GM18868 (cell line): ENCODE data around the gene MARF1.
"Not testable (repeated sequence)": the region's sequence is repeated elsewhere in the genome, so short reads cannot be mapped to it uniquely, and the experiment has no call there.

Source experiments
- ATAC-seq: cut with Tn5 transposase; IDR thresholded peaks from one replicate; pipeline ENCODE4 v1.9.1; 2021; ENCODE audit warnings: mild to moderate bottlenecking, moderate library complexity; ENCODE audit not compliant: unreplicated experiment

MARF1 gene

DNA sequence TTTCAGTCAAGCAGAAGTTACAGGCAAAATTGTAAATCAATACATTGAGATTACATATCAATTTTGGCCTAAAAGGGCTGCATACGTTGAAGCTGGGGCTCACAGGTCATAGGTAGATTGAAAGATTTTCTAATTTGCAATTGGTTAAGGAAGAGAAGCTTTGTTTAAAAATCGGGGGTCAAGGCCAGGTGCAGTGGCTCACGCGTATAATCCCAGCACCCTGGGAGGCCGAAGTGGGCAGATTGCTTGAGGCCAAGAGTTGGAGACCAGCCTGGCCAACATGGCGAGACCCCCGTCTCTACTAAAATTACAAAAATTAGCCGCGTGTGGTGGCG, 68.4 kb downstream of the MARF1 start:
- ATAC-seq: no peak

DNA sequence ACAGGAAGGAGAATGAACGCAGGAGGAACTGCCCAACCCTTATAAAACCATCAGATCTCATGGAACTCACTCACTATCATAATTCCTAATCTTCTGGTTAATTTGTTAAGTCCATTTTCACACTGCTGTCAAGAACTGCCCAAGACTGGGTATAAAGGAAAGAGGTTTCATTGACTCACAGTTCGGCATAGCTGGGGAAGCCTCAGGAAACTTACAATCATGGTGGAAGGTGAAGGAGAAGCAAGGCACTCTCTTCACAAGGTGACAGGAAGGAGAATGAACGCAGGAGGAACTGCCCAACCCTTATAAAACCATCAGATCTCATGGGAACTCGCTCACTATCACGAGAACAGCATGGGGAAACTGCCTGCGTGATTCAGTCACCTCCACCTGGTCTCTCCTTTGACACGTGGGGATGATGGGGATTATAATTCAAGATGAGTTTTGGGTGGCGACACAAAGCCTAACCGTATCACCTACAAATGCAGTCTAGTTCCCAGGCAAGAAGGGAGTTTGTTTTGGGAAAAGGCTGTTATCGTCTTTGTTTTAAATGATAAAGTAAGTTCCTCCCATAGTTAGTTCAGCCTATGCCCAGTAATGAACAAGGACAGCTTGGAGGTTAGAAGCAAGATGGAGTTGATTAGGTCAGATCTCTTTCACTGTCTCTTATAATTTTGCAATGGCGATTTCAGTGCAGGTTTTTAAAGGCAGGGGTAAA, 68.9 kb downstream of the MARF1 start:
- not testable (repeated sequence) for ATAC-seq

DNA sequence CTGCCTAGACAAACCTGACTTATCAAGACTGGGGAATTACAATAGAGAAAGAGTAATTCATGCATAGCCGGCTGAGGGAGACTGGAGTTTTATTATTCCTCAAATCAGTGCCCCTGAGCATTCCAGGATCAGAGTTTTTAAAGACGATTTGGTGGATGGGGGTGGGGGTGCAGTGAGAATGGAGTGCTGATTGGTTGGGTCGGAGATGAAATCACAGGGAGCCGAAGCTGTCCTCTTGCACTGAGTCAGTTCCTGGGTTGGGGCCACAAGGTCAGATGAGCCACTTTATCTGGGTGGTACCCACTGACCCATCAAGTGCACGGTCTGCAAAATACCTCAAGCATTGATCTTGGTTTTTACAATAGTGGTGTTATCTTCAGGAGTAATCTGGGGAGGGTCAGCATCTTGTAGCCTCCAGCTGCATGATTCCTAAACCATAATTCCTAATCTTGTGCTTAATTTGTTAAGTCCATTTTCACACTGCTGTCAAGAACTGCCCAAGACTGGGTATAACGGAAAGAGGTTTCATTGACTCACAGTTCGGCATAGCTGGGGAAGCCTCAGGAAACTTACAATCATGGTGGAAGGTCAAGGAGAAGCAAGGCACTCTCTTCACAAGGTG, 69.6 kb downstream of the MARF1 start:
- ATAC-seq: no peak

DNA sequence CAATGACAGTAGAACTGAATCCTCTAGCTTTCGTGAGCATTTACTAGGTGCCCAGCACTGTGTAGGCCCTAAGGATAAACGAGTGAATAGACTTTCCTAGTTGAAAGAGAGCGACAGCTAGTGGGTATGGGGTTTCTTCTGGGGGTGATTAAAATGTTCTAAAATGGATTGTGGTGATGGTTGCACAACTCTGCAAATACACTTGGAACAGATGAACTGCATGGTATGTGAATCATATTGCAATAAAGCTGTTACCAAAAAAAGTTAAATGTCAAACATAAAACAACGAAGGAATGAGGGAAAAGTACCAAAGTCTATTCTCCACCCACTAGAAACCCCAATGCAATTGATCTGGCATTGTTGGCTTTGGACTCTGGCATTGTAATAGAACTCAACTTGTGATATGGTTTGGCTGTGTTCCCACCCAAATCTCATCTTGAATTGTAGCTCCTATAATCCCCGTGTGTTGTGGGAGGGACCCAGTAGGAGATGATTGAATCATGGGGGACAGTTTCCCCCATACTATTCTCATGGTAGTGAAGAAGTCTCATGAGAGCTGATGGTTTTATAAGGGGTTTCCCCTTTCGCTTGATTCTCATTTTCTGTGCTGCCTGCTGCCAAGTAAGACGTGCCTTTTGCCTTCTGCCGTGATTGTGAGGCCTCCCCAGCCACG, 70.5 kb downstream of the MARF1 start:
- ATAC-seq: no peak

DNA sequence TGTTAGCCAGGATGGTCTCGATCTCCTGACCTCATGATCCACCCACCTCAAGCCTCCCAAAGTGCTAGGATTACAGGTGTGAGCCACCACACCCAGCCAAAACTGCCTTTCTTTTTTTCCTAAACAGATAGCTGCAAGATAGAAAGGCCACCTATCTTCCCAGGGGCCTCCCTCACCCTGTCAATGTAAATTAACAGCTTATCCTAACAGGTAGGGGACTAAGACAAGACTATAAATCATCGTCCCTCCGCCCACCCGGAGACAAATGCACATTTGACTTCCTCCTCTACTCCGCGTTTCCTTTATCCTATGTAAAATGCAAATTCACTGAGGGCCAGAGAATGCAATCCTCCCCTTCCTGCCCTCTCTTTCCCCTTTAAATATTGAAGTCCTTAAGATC, 71.4 kb downstream of the MARF1 start:
- no peak for ATAC-seq

DNA sequence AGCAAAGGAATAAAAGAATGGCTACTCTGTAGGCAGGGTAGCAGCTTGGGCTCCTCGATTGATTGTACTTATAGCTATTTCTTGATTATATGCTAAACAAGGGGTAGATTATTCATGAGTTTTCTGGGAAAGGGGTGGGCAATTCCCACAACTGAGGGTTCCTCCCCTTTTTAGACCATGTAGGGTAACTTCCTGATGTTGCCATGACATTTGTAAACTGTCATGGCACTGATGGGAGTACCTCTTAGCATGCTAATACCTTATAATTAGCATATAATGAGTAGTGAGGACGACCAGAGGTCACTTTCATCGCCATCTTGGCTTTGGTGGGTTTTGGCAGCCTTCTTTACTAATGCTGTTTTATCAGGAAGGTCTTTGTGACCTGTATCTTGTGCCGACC, 72.3 kb downstream of the MARF1 start:
- ATAC-seq: not testable (repeated sequence)

DNA sequence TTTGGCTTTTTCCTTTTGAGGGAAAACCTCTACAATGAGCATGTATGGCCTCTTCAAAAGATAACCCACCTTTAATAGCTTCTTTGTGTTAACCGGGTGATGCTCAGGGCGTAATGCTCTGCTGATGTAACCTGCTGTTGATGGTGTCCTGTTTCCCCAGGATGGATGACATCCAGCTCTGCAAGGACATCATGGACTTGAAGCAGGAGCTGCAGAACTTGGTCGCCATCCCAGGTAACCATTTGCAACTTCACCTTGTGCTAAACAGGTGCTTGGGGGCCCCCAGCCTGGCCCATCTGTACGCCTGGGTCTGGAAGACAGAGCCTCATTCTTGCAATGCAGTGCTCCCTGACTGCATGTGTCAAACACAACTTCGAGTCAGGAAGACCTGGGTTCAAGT, 75.1 kb downstream of the MARF1 start:
- ATAC-seq: no peak

DNA sequence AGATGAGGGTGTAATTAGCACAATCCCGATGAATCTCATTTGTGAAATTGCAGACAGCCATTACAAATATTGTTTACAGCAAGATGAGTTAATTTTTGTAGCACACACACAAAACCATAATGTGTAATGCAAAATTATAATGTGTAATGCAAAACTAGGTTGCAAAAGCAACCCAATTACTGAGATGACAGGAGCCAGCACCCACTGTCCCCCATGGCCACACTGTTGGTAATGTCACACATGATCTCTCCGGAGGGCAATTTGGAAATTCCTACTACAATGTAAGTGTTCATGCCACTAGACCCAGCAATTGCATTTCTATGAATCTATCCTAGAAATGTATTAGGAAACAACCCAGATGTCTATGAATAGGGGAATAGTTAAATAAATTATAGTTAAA, 76.9 kb downstream of the MARF1 start:
- no peak for ATAC-seq

DNA sequence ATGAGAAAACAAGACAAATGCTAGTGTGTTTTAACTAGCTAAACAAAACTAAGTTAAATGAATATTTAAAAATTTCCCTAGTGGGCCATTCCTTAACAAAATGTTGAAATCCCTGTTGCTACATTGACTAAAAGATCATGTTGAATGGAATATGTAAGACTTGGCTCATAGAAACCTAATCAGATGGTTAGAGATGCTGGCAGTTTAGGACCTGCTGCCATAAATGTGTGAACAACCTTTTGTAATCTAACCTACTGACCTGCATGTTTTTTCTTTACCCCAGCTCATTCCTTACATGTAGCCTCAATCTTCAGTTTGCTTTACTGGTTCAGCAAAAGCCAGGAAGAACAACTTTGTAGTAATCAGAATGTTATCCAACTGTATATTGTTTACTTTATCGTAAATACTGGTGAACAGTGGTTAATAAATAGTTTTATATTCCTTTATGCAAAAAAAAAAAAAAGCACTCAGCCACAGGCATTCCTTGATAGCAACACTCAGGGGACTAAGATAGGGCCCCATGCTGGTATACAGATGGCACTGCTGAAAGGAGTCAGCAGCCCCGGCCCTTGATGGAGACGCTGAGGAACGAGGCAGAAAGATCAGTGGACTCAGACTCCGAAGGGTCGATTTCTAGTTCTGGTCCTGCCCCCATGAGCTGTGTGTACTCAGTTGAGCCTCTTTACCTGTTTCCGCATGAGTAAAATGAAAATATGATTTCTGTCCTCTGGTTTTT, 78.2 kb downstream of the MARF1 start:
- no peak for ATAC-seq

DNA sequence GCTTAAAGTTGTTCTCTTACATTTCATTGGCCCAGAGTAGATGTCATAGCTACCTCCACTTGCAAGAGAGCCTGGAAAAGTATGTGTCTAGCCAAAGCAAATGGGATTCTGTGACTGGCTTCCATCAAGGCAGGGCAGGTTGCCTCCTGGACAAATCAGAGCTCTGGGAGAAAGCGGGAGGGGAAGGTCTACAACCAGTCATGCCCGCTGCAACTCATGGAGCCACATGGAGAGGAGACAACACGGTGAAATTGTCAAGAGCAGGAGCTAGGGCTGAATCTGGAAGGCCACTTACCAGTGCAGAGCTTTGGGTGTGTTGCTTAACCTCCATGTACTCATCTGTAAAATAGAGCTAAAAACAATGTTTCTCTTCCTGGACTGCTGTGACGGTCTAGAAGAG, 83.8 kb downstream of the MARF1 start:
- no peak for ATAC-seq

DNA sequence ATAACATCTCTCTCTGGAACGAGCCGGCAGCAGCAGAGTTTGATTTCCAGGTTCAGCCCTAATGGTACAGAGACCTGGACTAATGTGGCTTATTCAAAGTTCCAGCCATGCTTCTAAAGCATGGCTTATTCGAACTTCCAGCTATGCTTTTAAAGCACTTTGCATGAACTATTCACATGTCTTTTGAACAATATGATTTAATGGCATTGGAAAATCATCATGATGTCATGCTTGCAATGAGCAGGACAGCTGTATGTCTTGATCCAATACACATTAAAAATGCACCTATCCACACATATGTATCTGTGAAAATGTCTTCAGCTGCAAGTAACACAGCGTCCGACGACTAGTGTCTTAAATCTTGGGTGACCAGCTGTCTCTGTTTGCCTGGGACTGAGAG, 85.7 kb downstream of the MARF1 start:
- no peak for ATAC-seq

DNA sequence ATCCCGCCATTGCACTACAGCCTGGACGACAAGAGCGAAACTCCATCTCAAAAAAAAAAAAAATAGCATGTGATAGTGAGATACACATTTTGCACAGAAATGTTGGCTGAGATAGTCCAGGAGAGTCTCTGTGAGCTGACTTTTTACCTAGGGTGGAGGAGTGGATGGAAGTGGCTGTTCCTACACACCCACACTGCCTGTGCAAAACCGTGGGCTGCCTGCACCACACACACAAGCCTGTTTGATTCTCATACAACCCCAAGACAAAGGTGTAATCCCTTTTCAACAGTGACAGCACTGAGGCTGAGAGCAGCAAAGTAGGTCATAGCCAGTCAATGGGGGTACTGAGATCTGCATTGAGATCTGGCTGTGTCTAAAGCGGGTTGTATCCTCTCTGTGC, 86.8 kb downstream of the MARF1 start:
- no peak for ATAC-seq

DNA sequence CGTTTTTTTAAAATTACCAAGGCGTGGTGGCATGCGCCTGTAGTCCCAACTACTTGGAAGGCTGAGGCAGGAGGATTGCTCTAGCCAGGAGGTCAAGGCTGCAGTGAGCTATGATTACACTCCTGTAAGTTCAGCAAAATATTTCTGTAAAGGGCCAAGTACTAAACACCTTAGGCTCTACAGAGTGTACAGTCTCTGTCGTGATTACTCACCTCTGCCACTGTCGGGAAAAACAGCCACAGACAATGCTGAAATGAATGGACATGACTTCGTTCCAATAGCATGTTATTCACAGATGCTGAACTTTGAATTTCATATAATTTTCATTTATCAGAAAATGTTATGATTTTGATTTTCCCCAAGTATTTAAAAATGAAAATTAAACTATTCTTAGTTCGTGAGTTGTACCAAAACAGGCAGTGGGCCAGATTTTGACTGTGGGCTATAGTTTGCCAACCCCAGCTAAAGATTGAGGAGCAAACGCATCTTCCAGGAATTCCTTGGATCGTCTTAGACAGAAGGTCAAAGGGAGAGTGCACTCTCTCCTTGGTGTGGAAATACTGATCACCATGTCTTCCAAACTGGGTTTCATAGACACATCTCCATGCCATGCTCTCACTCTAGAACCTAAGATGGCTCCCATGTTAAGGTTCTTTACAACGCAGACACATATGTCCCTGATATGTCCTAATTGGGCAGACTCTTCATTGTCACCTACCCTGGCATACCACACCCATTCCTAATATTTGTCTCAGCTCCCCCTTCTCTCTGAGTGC, 89.5 kb downstream of the MARF1 start:
- ATAC-seq: no peak

DNA sequence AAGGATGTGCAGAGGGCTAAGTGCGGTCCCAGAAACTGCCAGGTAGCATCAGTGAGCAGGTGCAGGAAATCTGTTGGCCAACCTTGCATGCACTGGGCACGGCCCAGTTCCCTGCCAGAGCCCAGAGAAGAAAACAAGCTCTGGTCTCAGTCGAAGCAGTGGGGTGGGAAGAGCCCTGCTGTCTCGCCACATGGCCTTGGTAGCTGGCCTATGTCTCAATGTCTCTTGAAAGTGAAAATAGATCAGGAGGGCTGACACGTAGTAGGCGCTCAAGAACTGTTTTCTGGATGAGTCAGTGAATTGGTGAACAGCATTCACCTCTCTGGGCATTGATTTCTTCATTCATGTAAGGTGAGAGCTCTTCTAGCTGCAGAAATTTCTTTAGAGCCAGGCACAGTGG, 90.4 kb downstream of the MARF1 start:
- ATAC-seq: no peak

DNA sequence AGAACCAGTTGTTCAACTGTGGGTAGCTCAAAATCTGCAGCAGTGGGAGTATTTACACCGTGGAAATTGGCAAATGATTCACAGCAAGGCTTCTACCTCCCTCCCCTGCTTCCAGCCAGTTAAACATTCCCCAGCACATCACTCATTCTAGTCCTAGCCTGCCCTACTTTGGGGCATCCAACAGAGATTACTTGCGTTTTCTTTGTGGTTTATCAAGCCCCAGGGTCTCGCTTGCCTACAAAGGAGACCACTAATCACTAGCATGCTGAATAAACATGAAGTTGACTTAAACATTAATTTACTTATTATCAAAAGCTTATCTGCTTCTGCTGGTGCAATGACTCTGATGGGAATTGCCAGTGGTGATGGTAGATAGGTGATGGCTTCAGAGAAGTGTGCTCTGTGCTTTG, 94.5 kb downstream of the MARF1 start:
- no peak for ATAC-seq

DNA sequence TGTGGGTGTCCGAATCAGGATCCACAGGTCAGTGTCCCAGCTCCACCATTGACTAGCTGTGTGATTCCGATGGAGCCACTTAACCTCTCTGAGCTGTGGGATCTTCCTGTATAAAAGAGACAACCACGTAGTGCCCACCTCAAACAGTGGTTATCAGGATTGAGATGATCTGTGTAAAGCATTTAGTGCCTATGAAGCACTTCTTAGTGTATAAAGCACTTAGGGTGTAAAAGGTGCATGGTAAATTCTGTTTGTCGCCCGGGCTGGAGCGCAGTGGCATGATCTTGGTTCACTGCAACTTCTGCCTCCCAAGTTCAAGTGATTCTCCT, 95.2 kb downstream of the MARF1 start:
- ATAC-seq: no peak

DNA sequence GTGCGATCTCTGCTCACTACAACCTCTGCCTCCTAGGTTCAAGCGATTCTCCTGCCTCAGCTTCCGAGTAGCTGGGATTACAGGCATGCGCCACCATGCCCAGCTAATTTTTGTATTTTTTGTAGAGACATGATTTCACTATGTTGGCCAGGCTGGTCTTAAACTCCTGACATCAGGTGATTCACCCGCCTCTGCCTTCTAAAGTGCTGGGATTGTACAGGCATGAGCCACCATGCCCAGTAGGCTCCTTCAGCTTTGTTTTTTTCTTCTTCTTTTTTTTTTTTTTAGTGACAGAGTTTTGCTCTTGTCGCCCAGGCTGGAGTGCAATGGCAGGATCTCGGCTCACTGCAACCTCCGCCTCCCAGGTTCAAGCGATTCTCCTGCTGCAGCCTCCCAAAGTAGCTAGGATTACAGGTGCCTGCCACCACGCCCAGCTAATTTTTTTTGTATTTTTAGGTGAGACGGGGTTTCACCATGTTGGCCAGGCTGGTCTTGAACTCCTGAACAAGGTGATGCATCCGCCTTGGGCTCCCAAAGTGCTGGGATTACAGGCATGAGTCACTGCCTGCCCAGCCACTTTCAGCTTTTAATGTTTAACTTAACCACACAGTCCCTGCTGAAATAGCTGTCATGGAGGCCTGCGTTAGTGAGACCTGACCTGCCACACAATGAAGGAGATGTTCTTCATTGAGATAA, 95.7 kb downstream of the MARF1 start:
- not testable (repeated sequence) for ATAC-seq

DNA sequence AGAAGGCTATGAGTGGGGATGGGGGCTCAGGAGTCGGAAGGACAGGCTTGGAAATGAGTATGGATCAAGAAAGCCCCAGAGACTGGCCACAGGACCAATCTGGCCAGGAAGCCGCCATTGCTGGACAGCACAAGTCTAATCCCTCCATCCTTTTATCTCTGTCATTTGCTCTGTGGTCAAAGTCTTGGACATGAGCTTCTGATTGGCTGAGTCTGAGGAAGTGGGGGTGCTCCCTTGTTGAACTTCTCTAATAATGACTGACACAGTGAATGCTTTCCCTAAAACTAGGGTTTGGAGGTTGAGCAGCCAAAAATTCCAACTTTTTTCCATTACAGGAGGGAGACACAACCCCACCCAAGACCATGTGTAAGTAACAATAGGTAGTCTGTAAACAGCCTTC, 97.4 kb downstream of the MARF1 start:
- ATAC-seq: no peak

DNA sequence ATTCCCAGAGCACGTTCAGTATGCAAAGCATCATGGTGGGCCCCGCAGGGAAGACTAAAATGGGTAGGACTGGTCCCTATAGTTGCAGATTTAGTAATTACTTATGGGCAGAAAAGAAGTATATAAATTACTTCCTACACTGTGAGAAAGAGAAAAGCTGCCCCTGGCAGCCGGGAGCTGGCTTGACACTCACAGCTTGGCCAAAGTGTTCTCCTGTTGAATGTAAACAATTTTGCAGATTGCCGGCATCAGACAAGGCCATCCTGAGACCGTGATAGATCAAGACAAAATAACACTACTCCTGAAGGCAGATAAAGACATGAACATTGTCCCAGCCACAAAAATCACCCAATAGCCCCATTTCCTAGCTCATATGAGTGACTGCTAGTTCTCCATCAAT, 98.5 kb downstream of the MARF1 start:
- no peak for ATAC-seq
